Kidney (tissue), 14 donors: Measurements from ENCODE around the gene ZCCHC17. TPM values are rescaled to one million over a fixed set of nuclear protein-coding genes. Genes with fewer than 3 reads are reported as not detected.

Source experiments
- DNase-seq, 5 donors: peaks; one replicate each; pipeline ENCODE4 v3.0.0-alpha.2; 2013 to 2020
- FAIRE-seq: peaks from 2 replicates; lab custom pipeline; 2012; peaks lifted over from hg19 to GRCh38; lab: Jason Lieb, UNC
- H3K27ac ChIP-seq, 2 donors: one replicate each; pipeline ENCODE4 v1.7.0; 2013; ENCODE audit warnings: low read depth in 2 of 2, low read length in 2 of 2, inconsistent platforms in 1 of 2
- H3K27me3 ChIP-seq: one replicate; pipeline ENCODE4 v1.7.1; 2013; ENCODE audit warnings: low read length, inconsistent platforms; ENCODE audit not compliant: control insufficient read depth, insufficient read depth
- H3K36me3 ChIP-seq, 3 donors: one replicate each; pipeline versions ENCODE4 v1.7.0 to v1.7.1; 2013; ENCODE audit warnings: low read length in 3 of 3, control low read depth in 1 of 3, inconsistent platforms in 1 of 3; ENCODE audit not compliant: insufficient read depth in 3 of 3, control insufficient read depth in 2 of 3
- H3K4me1 ChIP-seq, 3 donors: one replicate each; pipeline versions ENCODE4 v1.7.0 to v1.7.1; 2013; ENCODE audit warnings: low read length in 3 of 3, inconsistent platforms in 1 of 3, low read depth in 1 of 3; ENCODE audit not compliant: control insufficient read depth in 2 of 3, insufficient read depth in 2 of 3
- H3K4me3 ChIP-seq, 3 donors: one replicate each; pipeline versions ENCODE4 v1.7.0 to v1.8.1; 2013; ENCODE audit warnings: low read length in 3 of 3, control low read depth in 1 of 3, inconsistent platforms in 1 of 3
- H3K9ac ChIP-seq, 3 donors: one replicate each; pipeline versions ENCODE4 v1.7.0 to v1.7.1; 2013; ENCODE audit warnings: low read length in 3 of 3, control low read depth in 1 of 3, inconsistent platforms in 1 of 3
- H3K9me3 ChIP-seq, 3 donors: one replicate each; pipeline versions ENCODE4 v1.7.0 to v1.7.1; 2013; ENCODE audit warnings: low read length in 3 of 3, control low read depth in 1 of 3, inconsistent platforms in 1 of 3; ENCODE audit not compliant: control insufficient read depth in 2 of 3, insufficient read depth in 1 of 3
- CTCF ChIP-seq: IDR thresholded peaks from 3 replicates; pipeline ENCODE4 v1.5.1; 2012; ENCODE audit warnings: mild to moderate bottlenecking, moderate library complexity, borderline replicate concordance; ENCODE audit not compliant: insufficient read depth; ENCODE audit errors: extremely low read depth
- intact Hi-C: fragments of 100-400 bp; cut with DNase I; formaldehyde crosslinking; loops from one replicate; pipeline ENCODE4 v1.11.1; 2022
- polyA plus RNA-seq: library from polyadenylated mRNA; stranded (reverse); fragments of 350-450 nt; fragmentation: Illumina TruSeq; extraction: RNeasy Lipid Tissue Mini Kit (QIAGEN cat#74804); gene quantifications from one replicate; pipeline ENCODE4 v1.2.3, GENCODE V29; 2014; ENCODE audit warnings: low read depth, low replicate concordance; ENCODE audit not compliant: insufficient read depth
- total RNA-seq: library from RNA; stranded (reverse); fragmentation: NEBNext Ultra II Directional; extraction: Animal tissue kit (Norgen Biotek cat#: 25700); gene quantifications from one replicate; pipeline ENCODE4 v1.2.1, GENCODE V29; 2021
- donor health status: control.
- donor health status: control.
- donor health status: control.
- donor health status: control.
- donor health status: control.
- donor health status: DM: yes; HTN: yes; CAD: no.
- donor health status: Normal renal cell carcinoma (clear cell type).

Gene ZCCHC17
- total and polyA plus RNA-seq, 2 donors from 2014 or later, result 27.5 to 42.0 TPM

- intact Hi-C loops, result no loop called here
- H3K27ac ChIP-seq, result peak overlapping the region; percentile 89 to 98
- no peak for FAIRE-seq
Measured at GRCh38 chr1:31370021-31370420, 73.2 kb downstream of the ZCCHC17 start.

GRCh38 chr1:31370565-31370964 lies 73.7 kb downstream of the ZCCHC17 start:
- no peaks in the 10 kb centered on the region for H3K9me3 ChIP-seq
- H3K4me3 ChIP-seq, result peak overlapping the region in 2 of 3 donors; percentile 24 to 58
- peaks cover 2 to 58% (median 54%) of the 10 kb centered on the region in 3 donors for H3K4me1 ChIP-seq
- intact Hi-C loops, result no loop called here
- TF ChIP-seq CTCF, result no peak
- H3K9ac ChIP-seq, result peak overlapping the region in 2 of 3 donors; percentile 11 to 74
- no peak for DNase-seq
- peak overlapping the region; percentile 89 to 98 for H3K27ac ChIP-seq
- peaks cover 0 to 20% (median 8%) of the 10 kb centered on the region in 3 donors for H3K36me3 ChIP-seq
- no peaks in the 10 kb centered on the region for H3K27me3 ChIP-seq
- FAIRE-seq, result no peak

More at GRCh38 chr1:31370021-31370420, 73.2 kb downstream of the ZCCHC17 start:
- H3K9ac ChIP-seq, result peak overlapping the region in 2 of 3 donors; percentile 2 to 74
- H3K4me1 ChIP-seq, result peaks cover 2 to 62% (median 60%) of the 10 kb centered on the region in 3 donors
- peaks cover 0 to 24% (median 8%) of the 10 kb centered on the region in 3 donors for H3K36me3 ChIP-seq
- DNase-seq, result no peak
- H3K4me3 ChIP-seq, result peak overlapping the region in 1 of 3 donors; percentile 58
- no peaks in the 10 kb centered on the region for H3K9me3 ChIP-seq
- no peaks in the 10 kb centered on the region for H3K27me3 ChIP-seq
- no peak for TF ChIP-seq CTCF

GRCh38 chr1:31371121-31371959 lies 74.5 kb downstream of the ZCCHC17 start:
- H3K4me1 ChIP-seq, result peaks cover 2 to 57% (median 47%) of the 10 kb centered on the region in 3 donors
- DNase-seq (peak in 2 of 5 donors; percentile 59 to 79), FAIRE-seq (no peak)
- H3K9ac ChIP-seq, result peak overlapping the region in 2 of 3 donors; percentile 54 to 89
- H3K27me3 ChIP-seq, result no peaks in the 10 kb centered on the region
- H3K9me3 ChIP-seq, result no peaks in the 10 kb centered on the region
- no peak for TF ChIP-seq CTCF
- peak overlapping the region; percentile 89 to 98 for H3K27ac ChIP-seq
- intact Hi-C loops, result no loop called here
- peak overlapping the region in 2 of 3 donors; percentile 54 to 58 for H3K4me3 ChIP-seq
- peaks cover 0 to 15% (median 8%) of the 10 kb centered on the region in 3 donors for H3K36me3 ChIP-seq
